Measurements from ENCODE around the gene DLEC1. TPM values are rescaled to one million over a fixed set of nuclear protein-coding genes. Genes with fewer than 3 reads are reported as not detected.

Gene DLEC1
- total and polyA plus RNA-seq, 9 of the 15 experiments (the other 6 are each of a cell fraction or from before 2014, with no cell fraction given) = 0.07 to 0.08 TPM; not detected in 7

- TF ChIP-seq ZBTB40 (IDR thresholded peaks at IDR 0.05) (peak; percentile 28; the same call in 1 of the 2 replicates), ZBTB40 (CRISPR knock-in tag; IDR thresholded peaks at IDR 0.05) (no peak), FOSL1 (tag; conservative IDR thresholded peaks at IDR 0.05) (peak; percentile 78), NBN (IDR thresholded peaks at IDR 0.05; ENCODE audit: low read depth) (peak; percentile 21; the same call in 1 of the 2 replicates), LCOR (CRISPR knock-in tag; IDR thresholded peaks at IDR 0.05) (no peak), TEAD4 (IDR thresholded peaks at IDR 0.05; ENCODE audit: low read length) (peak; percentile 81), TEAD4 (CRISPR knock-in tag; IDR thresholded peaks at IDR 0.05; ENCODE audit: borderline replicate concordance) (no peak), SMARCE1 (IDR thresholded peaks at IDR 0.05) (peak; percentile 46; the same call in 1 of the 2 replicates), TAL1 (IDR thresholded peaks at IDR 0.05) (peak; percentile 76), CBFA2T3 (IDR thresholded peaks at IDR 0.05) (peak; percentile 61)
These were observed 28.7 kb downstream of the DLEC1 start (continued) for GRCh38 chr3:38067508-38068233.
